Smooth muscle cell (in vitro differentiated cells): ENCODE results near the gene BAG3. TPM values are rescaled to one million over a fixed set of nuclear protein-coding genes. Genes with fewer than 3 reads are reported as not detected.

Source experiments
- DNase-seq: peaks from one replicate; lab custom pipeline; 2025; ENCODE audit not compliant: unreplicated experiment; lab: John Stamatoyannopoulos, UW
- H2AFZ ChIP-seq: fragments of 200-600 bp; sonication (generic); 2 replicates; pipeline ENCODE4 v1.6.0; 2016; ENCODE audit warnings: antibody characterized with exemption, low read depth, mild to moderate bottlenecking
- H3F3A ChIP-seq: fragments of 200-600 bp; sonication (generic); 2 replicates; pipeline ENCODE4 v1.6.0; 2017; ENCODE audit warnings: antibody characterized with exemption, low read depth
- H3K27ac ChIP-seq: fragments of 200-600 bp; sonication (generic); 2 replicates; pipeline ENCODE4 v1.5.1; 2016; ENCODE audit warnings: low read depth, mild to moderate bottlenecking
- H3K27me3 ChIP-seq: fragments of 200-600 bp; sonication (generic); 2 replicates; pipeline ENCODE4 v1.6.1; 2016; ENCODE audit warnings: low read depth, mild to moderate bottlenecking
- H3K36me3 ChIP-seq: fragments of 200-600 bp; sonication (generic); 2 replicates; pipeline ENCODE4 v1.5.1; 2016; ENCODE audit warnings: low read depth
- H3K4me1 ChIP-seq: fragments of 200-600 bp; sonication (generic); 2 replicates; pipeline ENCODE4 v1.5.1; 2016; ENCODE audit warnings: low read depth
- H3K4me2 ChIP-seq: fragments of 200-600 bp; sonication (generic); 2 replicates; pipeline ENCODE4 v1.6.0; 2016; ENCODE audit warnings: mild to moderate bottlenecking
- H3K4me3 ChIP-seq: fragments of 200-600 bp; sonication (generic); 2 replicates; pipeline ENCODE4 v1.5.1; 2016; ENCODE audit warnings: mild to moderate bottlenecking
- H3K79me2 ChIP-seq: fragments of 200-600 bp; sonication (generic); 2 replicates; pipeline ENCODE4 v1.6.0; 2016; ENCODE audit warnings: low read depth, mild to moderate bottlenecking
- H3K9ac ChIP-seq: fragments of 200-600 bp; sonication (generic); 2 replicates; pipeline ENCODE4 v1.6.0; 2016; ENCODE audit warnings: low read depth
- H3K9me3 ChIP-seq: fragments of 200-600 bp; sonication (generic); replicated peaks from 2 replicates; pipeline ENCODE4 v1.5.1; 2016; ENCODE audit warnings: low read depth
- H4K20me1 ChIP-seq: fragments of 200-600 bp; sonication (generic); 2 replicates; pipeline ENCODE4 v1.6.0; 2016; ENCODE audit warnings: low read depth
- CTCF ChIP-seq: fragments of 200-600 bp; sonication (generic); IDR thresholded peaks from 2 replicates; pipeline ENCODE4 v1.5.1; 2017; ENCODE audit warnings: borderline replicate concordance, mild to moderate bottlenecking, antibody characterized with exemption; ENCODE audit not compliant: insufficient read depth, poor library complexity, severe bottlenecking
- WGBS: methylation state at CpG from one replicate; pipeline ENCODE4 v1.1.7; 2016; ENCODE audit warnings: low lambda C conversion rate; 5-methylcytosine and 5-hydroxymethylcytosine counted together
- polyA plus RNA-seq: library from polyadenylated mRNA; unstranded; fragments of >200 nt; fragmentation: Nextera tagmentation; extraction: Ambion mirVana; gene quantifications from 2 replicates; pipeline ENCODE4 v1.2.1, GENCODE V29; 2016
- total RNA-seq: library from RNA; depleted of rRNA; stranded (reverse); fragments of >200 nt; gene quantifications from 2 replicates; pipeline ENCODE4 v1.2.3, GENCODE V29; 2014

BAG3 gene
- total and polyA plus RNA-seq, 2 experiments from 2014 or later, result 25.5 to 73.7 TPM

GRCh38 chr10:119630300-119630699, 20.9 kb upstream of the BAG3 start:
- Histone ChIP-seq H4K20me1 (no peaks in the 10 kb centered on the region), H3K27me3 (no peaks in the 10 kb centered on the region), H3F3A (peaks cover 4% of the 10 kb centered on the region), H3K4me3 (no peak overlapping the region), H3K79me2 (no peaks in the 10 kb centered on the region), H3K4me2 (no peak overlapping the region), H2AFZ (no peak overlapping the region), H3K36me3 (no peaks in the 10 kb centered on the region), H3K9ac (no peak overlapping the region), H3K27ac (no peak overlapping the region), H3K9me3 (no peaks in the 10 kb centered on the region), H3K4me1 (no peaks in the 10 kb centered on the region)
- WGBS, result 85% methylated on average over 5 of the region's 5 CpGs
- no peak for DNase-seq
- no peak for TF ChIP-seq CTCF

GRCh38 chr10:119633538-119634218, 17.5 kb upstream of the BAG3 start:
- 91% methylated on average over 3 of the region's 3 CpGs for WGBS
- no peaks in the 10 kb centered on the region for H3K4me1 ChIP-seq
- no peak for TF ChIP-seq CTCF
- no peak overlapping the region for H3K27ac ChIP-seq
- H3K79me2 ChIP-seq, result no peaks in the 10 kb centered on the region
- no peak overlapping the region for H3K4me3 ChIP-seq
- no peak for DNase-seq
- no peaks in the 10 kb centered on the region for H3K27me3 ChIP-seq
- no peak overlapping the region for H3K4me2 ChIP-seq
- no peak overlapping the region for H3K9ac ChIP-seq
- H3K9me3 ChIP-seq, result no peaks in the 10 kb centered on the region
- H4K20me1 ChIP-seq, result no peaks in the 10 kb centered on the region
- H3F3A ChIP-seq, result peaks cover 4% of the 10 kb centered on the region
- H2AFZ ChIP-seq, result no peak overlapping the region
- H3K36me3 ChIP-seq, result no peaks in the 10 kb centered on the region

- Histone ChIP-seq H4K20me1 (no peaks in the 10 kb centered on the region), H3K4me1 (no peaks in the 10 kb centered on the region), H3K27me3 (no peaks in the 10 kb centered on the region), H3K9ac (no peak overlapping the region), H3K36me3 (no peaks in the 10 kb centered on the region), H3K4me2 (no peak overlapping the region), H3K27ac (no peak overlapping the region), H3K9me3 (no peaks in the 10 kb centered on the region), H3K4me3 (no peak overlapping the region), H3K79me2 (no peaks in the 10 kb centered on the region), H2AFZ (no peak overlapping the region), H3F3A (peaks cover 4% of the 10 kb centered on the region)
- 80% methylated on average over 1 of the region's 1 CpG for WGBS
- DNase-seq, result no peak
- no peak for TF ChIP-seq CTCF
Observed at GRCh38 chr10:119634219-119634544, 17.0 kb upstream of the BAG3 start.

- Histone ChIP-seq H2AFZ (no peak overlapping the region), H3K4me3 (no peak overlapping the region), H4K20me1 (no peaks in the 10 kb centered on the region), H3K27ac (no peak overlapping the region), H3K36me3 (no peaks in the 10 kb centered on the region), H3K4me2 (no peak overlapping the region), H3F3A (peaks cover 4% of the 10 kb centered on the region), H3K4me1 (no peaks in the 10 kb centered on the region), H3K27me3 (no peaks in the 10 kb centered on the region), H3K9ac (no peak overlapping the region), H3K79me2 (no peaks in the 10 kb centered on the region), H3K9me3 (no peaks in the 10 kb centered on the region)
- TF ChIP-seq CTCF, result no peak
- DNase-seq, result no peak
- WGBS, result 84% methylated on average over 4 of the region's 4 CpGs
Observed at GRCh38 chr10:119637631-119638030, 13.5 kb upstream of the BAG3 start.
